ENCODE results near the gene DDX24. TPM values are rescaled to one million over a fixed set of nuclear protein-coding genes. Genes with fewer than 3 reads are reported as not detected.

DDX24 gene
- polyA plus RNA-seq, 3 donors = 51.2 to 68.0 (median 53.8) TPM

DNA sequence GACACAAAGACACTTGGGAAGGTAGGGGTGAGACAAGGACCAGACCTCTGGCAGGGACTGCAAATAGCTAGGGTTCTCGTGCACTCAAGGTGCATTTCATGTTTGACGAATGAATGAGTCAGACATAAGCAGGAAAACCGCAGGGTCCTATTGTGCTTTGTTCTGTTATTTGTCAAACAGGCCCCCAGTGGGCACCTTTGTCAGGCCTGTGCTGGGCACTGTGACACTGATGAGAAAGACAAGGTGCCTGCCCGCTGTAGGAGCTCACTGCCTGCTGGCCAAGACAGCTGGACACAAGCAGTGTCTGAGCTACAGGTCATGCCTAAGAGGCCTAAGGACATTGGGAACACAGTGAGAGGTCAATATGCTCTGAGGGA is 52.6 kb downstream of the DDX24 start:
- H3K36me3 ChIP-seq (replicated peaks in 1 of 2; ENCODE audit: control insufficient read depth in 1 of 2, insufficient read depth in 2 of 2, low read length in 2 of 2) = no peaks in the 10 kb centered on the region
- Mint-ChIP-seq H3K4me3 (peak overlapping the region in 1 of 2 donors; percentile 42), H3K36me3 (no peaks in the 10 kb centered on the region), H3K4me1 (peaks cover 38% of the 10 kb centered on the region), H3K27me3 (ENCODE audit: low read depth in 3 of 3) (peaks cover 0 to 12% (median 3%) of the 10 kb centered on the region in 3 donors), H3K9me3 (no peaks in the 10 kb centered on the region), H3K27ac (peak overlapping the region in 6 of 7 donors; percentile 34 to 83 (median 63))
- no peaks in the 10 kb centered on the region for H4K20me1 ChIP-seq (ENCODE audit: insufficient read depth, low read length)
- DNase-seq = peak; percentile 26 to 47 (median 37)
- WGBS (ENCODE audit: insufficient coverage) = 48% methylated on average over 4 of the region's 4 CpGs
- H3K9me3 ChIP-seq (replicated peaks in 1 of 2; ENCODE audit: control insufficient read depth in 1 of 2, insufficient read depth in 1 of 2, low read length in 2 of 2) = no peaks in the 10 kb centered on the region
- TF ChIP-seq, protein P1, sequence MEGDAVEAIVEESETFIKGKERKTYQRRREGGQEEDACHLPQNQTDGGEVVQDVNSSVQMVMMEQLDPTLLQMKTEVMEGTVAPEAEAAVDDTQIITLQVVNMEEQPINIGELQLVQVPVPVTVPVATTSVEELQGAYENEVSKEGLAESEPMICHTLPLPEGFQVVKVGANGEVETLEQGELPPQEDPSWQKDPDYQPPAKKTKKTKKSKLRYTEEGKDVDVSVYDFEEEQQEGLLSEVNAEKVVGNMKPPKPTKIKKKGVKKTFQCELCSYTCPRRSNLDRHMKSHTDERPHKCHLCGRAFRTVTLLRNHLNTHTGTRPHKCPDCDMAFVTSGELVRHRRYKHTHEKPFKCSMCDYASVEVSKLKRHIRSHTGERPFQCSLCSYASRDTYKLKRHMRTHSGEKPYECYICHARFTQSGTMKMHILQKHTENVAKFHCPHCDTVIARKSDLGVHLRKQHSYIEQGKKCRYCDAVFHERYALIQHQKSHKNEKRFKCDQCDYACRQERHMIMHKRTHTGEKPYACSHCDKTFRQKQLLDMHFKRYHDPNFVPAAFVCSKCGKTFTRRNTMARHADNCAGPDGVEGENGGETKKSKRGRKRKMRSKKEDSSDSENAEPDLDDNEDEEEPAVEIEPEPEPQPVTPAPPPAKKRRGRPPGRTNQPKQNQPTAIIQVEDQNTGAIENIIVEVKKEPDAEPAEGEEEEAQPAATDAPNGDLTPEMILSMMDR (IDR thresholded peaks at IDR 0.05) = no peak
- H3K27ac ChIP-seq (ENCODE audit: low read depth in 1 of 2, low read length in 2 of 2) = no peak overlapping the region
- no peak overlapping the region for H3K4me3 ChIP-seq (replicated peaks in 1 of 3; ENCODE audit: low read depth in 2 of 3, low read length in 3 of 3)
- no peaks in the 10 kb centered on the region for H3K27me3 ChIP-seq (ENCODE audit: control insufficient read depth in 2 of 2, insufficient read depth in 2 of 2, low read length in 2 of 2)
- no peak overlapping the region for H3K4me2 ChIP-seq (replicated peaks; ENCODE audit: extremely low read depth, low read length, poor library complexity, severe bottlenecking)
- intact Hi-C loops (cut with micrococcal nuclease) = loop anchor here in 1 of 2 donors (5.0 kb wide), 2 partner anchors 54 to 104 kb away; partner anchors contain the start of genes DDX24 and IFI27L1
- peaks cover 36 to 44% of the 10 kb centered on the region in 2 donors for H3K4me1 ChIP-seq (ENCODE audit: control insufficient read depth in 1 of 2, insufficient read depth in 2 of 2, low read length in 2 of 2)
- H3K79me2 ChIP-seq (ENCODE audit: insufficient read depth, low read length) = no peaks in the 10 kb centered on the region
- H2AFZ ChIP-seq (ENCODE audit: insufficient read depth, low read depth, low read length, poor library complexity, severe bottlenecking) = no peak overlapping the region
- H3K9ac ChIP-seq (ENCODE audit: insufficient read depth, low read length, poor library complexity, severe bottlenecking) = no peak overlapping the region

DNA sequence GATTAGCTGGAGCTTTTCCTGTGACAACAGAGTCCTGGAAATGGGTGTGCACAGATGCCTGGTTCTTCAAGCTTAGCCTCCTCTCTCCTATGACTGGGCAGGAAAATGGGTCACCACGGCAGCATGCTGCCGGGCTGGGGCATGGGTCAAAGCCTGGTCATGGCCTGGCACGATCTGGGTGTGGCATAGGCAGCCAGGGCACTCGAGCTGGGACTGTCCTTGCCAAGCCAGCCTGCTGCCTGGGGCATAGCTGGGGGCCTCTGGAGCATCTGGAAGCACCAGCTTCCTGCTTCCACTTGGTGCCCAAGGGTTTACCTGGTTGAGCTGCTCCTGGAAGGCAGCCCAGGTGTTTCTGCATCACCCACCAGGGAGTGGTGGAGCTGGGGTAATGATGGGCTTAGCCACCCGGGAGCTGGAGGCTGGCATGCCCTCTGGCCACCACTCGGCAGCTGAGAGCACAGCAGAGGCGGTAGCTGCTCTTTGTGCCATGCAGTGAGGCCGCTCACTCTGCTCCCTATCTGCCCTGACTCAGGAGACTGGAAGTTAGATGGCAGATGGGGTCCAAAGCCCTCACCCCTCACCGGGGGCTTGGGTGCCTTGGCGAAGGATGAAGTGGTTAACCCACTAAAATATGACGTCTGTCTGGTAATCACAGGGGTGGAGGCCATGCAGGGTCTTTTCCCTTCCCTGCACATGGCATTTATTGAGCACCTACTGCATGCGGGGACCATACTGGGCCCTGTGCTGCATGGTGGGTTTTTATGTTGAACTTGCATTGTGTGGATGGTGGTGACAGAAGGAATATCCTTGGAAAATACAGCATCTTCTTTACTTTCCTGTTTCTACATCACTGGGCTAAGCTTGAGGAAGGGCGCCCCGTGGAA is 53.2 kb downstream of the DDX24 start:
- Mint-ChIP-seq H3K4me3 (peak overlapping the region; percentile 64 to 68), H3K27me3 (ENCODE audit: low read depth in 3 of 3) (peaks cover 2 to 12% (median 3%) of the 10 kb centered on the region in 3 donors), H3K9me3 (no peaks in the 10 kb centered on the region), H3K4me1 (peaks cover 41% of the 10 kb centered on the region), H3K36me3 (no peaks in the 10 kb centered on the region), H3K27ac (peak overlapping the region in 4 of 7 donors; percentile 34 to 70 (median 48))
- no peaks in the 10 kb centered on the region for H3K9me3 ChIP-seq (replicated peaks in 1 of 2; ENCODE audit: control insufficient read depth in 1 of 2, insufficient read depth in 1 of 2, low read length in 2 of 2)
- intact Hi-C loops (cut with micrococcal nuclease) = loop anchor here in 1 of 2 donors (5.0 kb wide), 2 partner anchors 54 to 104 kb away; partner anchors contain the start of genes DDX24 and IFI27L1
- H3K36me3 ChIP-seq (replicated peaks in 1 of 2; ENCODE audit: control insufficient read depth in 1 of 2, insufficient read depth in 2 of 2, low read length in 2 of 2) = no peaks in the 10 kb centered on the region
- H3K4me2 ChIP-seq (replicated peaks; ENCODE audit: extremely low read depth, low read length, poor library complexity, severe bottlenecking) = no peak overlapping the region
- no peaks in the 10 kb centered on the region for H3K79me2 ChIP-seq (ENCODE audit: insufficient read depth, low read length)
- TF ChIP-seq, protein P1 (IDR thresholded peaks at IDR 0.05) = no peak
- peaks cover 36 to 44% of the 10 kb centered on the region in 2 donors for H3K4me1 ChIP-seq (ENCODE audit: control insufficient read depth in 1 of 2, insufficient read depth in 2 of 2, low read length in 2 of 2)
- H2AFZ ChIP-seq (ENCODE audit: insufficient read depth, low read depth, low read length, poor library complexity, severe bottlenecking) = no peak overlapping the region
- H3K4me3 ChIP-seq (replicated peaks in 1 of 3; ENCODE audit: low read depth in 2 of 3, low read length in 3 of 3) = peak overlapping the region in 1 of 3 experiments; percentile 77
- no peaks in the 10 kb centered on the region for H4K20me1 ChIP-seq (ENCODE audit: insufficient read depth, low read length)
- no peaks in the 10 kb centered on the region for H3K27me3 ChIP-seq (ENCODE audit: control insufficient read depth in 2 of 2, insufficient read depth in 2 of 2, low read length in 2 of 2)
- DNase-seq = peak in 2 of 3 donors; percentile 33 to 35
- H3K27ac ChIP-seq (ENCODE audit: low read depth in 1 of 2, low read length in 2 of 2) = no peak overlapping the region
- 79% methylated on average over 9 of the region's 14 CpGs for WGBS (ENCODE audit: insufficient coverage)
- H3K9ac ChIP-seq (ENCODE audit: insufficient read depth, low read length, poor library complexity, severe bottlenecking) = no peak overlapping the region

Measured in CD14-positive monocyte (primary cell).